ENCODE data around the gene PGLYRP4.

PGLYRP4 gene

DNA sequence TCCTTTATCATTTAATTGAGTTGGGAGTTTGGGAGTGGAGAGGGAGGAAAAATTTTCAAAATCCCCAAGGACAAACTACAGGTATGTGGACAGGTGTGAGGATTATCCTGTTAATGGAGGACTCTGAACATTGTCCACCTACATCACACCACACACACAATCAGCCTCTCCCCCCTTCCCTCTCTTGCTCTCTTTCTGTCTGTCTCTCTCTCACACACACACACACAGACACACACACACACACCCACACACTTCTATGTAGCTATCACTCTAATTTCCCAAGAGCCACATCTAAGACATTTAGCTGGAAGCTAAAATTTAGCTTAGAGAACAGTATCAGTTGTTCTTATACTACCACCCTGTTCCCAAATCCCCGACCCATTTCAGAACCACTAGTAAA is 40.8 kb upstream of the PGLYRP4 start:
- H3K27ac Mint-ChIP-seq: no peak overlapping the region

DNA sequence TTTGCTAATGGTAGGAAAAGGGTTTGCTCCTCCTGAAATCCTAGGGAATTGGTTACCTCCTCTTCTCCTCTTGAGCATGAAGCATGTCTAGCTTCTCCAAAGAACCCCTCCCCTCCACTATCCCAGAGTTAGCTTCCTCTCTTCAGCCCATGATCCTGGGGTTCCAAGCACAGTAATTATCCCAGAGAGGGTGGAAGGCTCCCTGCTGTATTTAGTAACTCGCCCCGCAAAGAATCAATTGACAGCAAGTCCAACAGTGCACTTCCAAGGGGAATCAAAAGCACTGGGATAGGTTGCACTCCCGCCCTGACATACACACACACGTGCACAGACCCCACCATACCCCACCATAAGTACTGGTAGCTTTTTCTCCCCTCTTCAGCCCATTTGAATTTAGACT is 39.1 kb upstream of the PGLYRP4 start:
- H3K4me1 Mint-ChIP-seq: peaks cover 2% of the 10 kb centered on the region
- no peak overlapping the region for H3K27ac Mint-ChIP-seq

More for the DNA sequence above, 40.8 kb upstream of the PGLYRP4 start:
- no peaks in the 10 kb centered on the region for H3K36me3 Mint-ChIP-seq (ENCODE audit: low read depth)
- H3K4me3 Mint-ChIP-seq: no peak overlapping the region
- peaks cover 10% of the 10 kb centered on the region for H3K27me3 Mint-ChIP-seq
- DNase-seq: no peak
- H3K4me1 Mint-ChIP-seq: peaks cover 2% of the 10 kb centered on the region
- no peaks in the 10 kb centered on the region for H3K9me3 Mint-ChIP-seq
- ATAC-seq: no peak

GRCh38 chr1:153387001-153387400 is 38.4 kb upstream of the PGLYRP4 start:
- DNase-seq (no peak), ATAC-seq (no peak)
- Mint-ChIP-seq H3K36me3 (ENCODE audit: low read depth) (no peaks in the 10 kb centered on the region), H3K27me3 (peaks cover 8% of the 10 kb centered on the region), H3K27ac (no peak overlapping the region), H3K9me3 (peaks cover 7% of the 10 kb centered on the region), H3K4me1 (peaks cover 2% of the 10 kb centered on the region), H3K4me3 (no peak overlapping the region)

More for the DNA sequence above, 39.1 kb upstream of the PGLYRP4 start:
- no peak overlapping the region for H3K4me3 Mint-ChIP-seq
- DNase-seq (no peak), ATAC-seq (no peak)
- no peaks in the 10 kb centered on the region for H3K9me3 Mint-ChIP-seq
- no peaks in the 10 kb centered on the region for H3K36me3 Mint-ChIP-seq (ENCODE audit: low read depth)
- peaks cover 8% of the 10 kb centered on the region for H3K27me3 Mint-ChIP-seq

DNA sequence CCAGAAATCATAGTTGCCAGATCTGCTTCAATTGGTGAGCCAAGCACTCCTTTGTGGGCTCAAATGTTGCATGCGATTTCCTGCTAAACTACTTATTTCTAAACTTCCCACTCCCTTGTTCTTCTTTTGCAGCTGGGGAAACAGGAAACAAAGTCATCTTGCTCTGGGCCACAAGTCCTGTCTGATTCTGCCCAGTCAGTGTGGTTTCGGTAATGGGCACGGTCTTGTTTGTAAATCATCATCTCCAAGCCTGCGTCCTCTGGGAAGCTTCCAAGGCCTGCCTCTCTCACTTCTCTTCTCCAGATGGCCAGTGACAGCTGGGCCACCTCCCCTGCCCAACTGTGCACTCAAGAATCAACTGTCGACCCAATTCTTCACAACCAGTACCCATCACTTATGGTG is 37.9 kb upstream of the PGLYRP4 start:
- peaks cover 10% of the 10 kb centered on the region for H3K27me3 Mint-ChIP-seq
- H3K36me3 Mint-ChIP-seq (ENCODE audit: low read depth): no peaks in the 10 kb centered on the region
- ATAC-seq (no peak), DNase-seq (no peak)
- H3K4me3 Mint-ChIP-seq: no peak overlapping the region
- H3K4me1 Mint-ChIP-seq: peaks cover 2% of the 10 kb centered on the region
- H3K27ac Mint-ChIP-seq: no peak overlapping the region
- H3K9me3 Mint-ChIP-seq: peaks cover 11% of the 10 kb centered on the region

- Mint-ChIP-seq H3K9me3 (peaks cover 18% of the 10 kb centered on the region), H3K27ac (no peak overlapping the region), H3K36me3 (ENCODE audit: low read depth) (no peaks in the 10 kb centered on the region), H3K4me1 (peaks cover 2% of the 10 kb centered on the region), H3K4me3 (no peak overlapping the region), H3K27me3 (peaks cover 15% of the 10 kb centered on the region)
- ATAC-seq (no peak), DNase-seq (no peak)
Observed at GRCh38 chr1:153384958-153385580, 36.4 kb upstream of the PGLYRP4 start.

GRCh38 chr1:153380711-153381110 is 32.1 kb upstream of the PGLYRP4 start:
- H3K4me3 Mint-ChIP-seq: no peak overlapping the region
- H3K27me3 Mint-ChIP-seq: peaks cover 13% of the 10 kb centered on the region
- H3K9me3 Mint-ChIP-seq: peaks cover 18% of the 10 kb centered on the region
- H3K27ac Mint-ChIP-seq: no peak overlapping the region
- ATAC-seq (no peak), DNase-seq (no peak)
- H3K4me1 Mint-ChIP-seq: no peaks in the 10 kb centered on the region
- H3K36me3 Mint-ChIP-seq (ENCODE audit: low read depth): peaks cover 2% of the 10 kb centered on the region

GRCh38 chr1:153379591-153379990 is 30.9 kb upstream of the PGLYRP4 start:
- Mint-ChIP-seq H3K27ac (no peak overlapping the region), H3K4me3 (no peak overlapping the region), H3K36me3 (ENCODE audit: low read depth) (peaks cover 2% of the 10 kb centered on the region), H3K9me3 (peaks cover 18% of the 10 kb centered on the region), H3K27me3 (peaks cover 14% of the 10 kb centered on the region), H3K4me1 (no peaks in the 10 kb centered on the region)
- DNase-seq (no peak), ATAC-seq (no peak)

DNA sequence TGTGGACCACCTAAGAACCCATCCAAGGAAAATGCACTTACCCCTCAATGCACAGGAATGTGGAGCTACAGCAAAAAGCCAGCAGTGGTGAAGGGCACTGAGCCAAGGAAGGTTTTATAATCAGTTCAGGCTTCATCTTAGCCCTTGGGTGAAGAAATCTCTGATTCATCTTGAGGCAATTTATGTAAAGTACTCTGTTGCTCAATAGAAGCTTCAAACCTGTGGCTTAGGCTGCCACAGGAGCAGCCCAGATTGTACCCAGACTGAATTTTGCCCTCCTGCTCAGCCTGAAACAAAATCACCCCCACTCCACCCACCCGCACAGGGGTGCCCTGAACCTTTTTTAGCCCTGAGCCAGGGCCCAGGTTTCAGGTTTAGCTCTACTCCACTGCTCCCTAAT is 26.9 kb upstream of the PGLYRP4 start, which contains the start of gene S100A12:
Gene S100A12 (minus strand): TSS at position 111 of the 400 bp plus-strand sequence. CDS start 1,029 bp downstream, outside the sequence.
- Mint-ChIP-seq H3K27ac (no peak within 1 kb of the TSS), H3K4me1 (no peaks in the 10 kb centered on the region), H3K9me3 (no peaks in the 10 kb centered on the region), H3K27me3 (peaks cover 13% of the 10 kb centered on the region), H3K4me3 (no peak within 1 kb of the TSS), H3K36me3 (ENCODE audit: low read depth) (peaks cover 2% of the 10 kb centered on the region)
- no peak for ATAC-seq
- DNase-seq: no peak

DNA sequence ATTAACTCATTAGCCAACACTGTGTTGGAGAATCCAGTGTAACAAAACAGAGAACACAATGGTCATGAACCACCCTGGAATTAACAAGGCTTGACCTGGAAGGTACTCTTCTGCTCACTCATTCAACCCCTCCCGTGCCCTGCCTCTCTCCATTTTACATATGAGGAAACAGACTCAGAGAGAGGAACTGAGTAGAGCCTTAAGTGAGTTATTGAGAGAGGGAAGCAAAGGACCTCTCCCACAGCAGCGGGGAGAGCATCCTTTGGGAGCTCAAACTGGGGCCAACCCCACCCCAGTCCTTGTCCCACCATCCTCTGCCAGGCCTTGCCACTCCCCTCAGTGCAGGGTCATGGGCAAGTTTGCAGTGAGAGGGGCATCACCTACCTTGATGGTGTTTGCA is 25.4 kb upstream of the PGLYRP4 start:
- no peak overlapping the region for H3K4me3 Mint-ChIP-seq
- ATAC-seq (no peak), DNase-seq (no peak)
- H3K36me3 Mint-ChIP-seq (ENCODE audit: low read depth): no peaks in the 10 kb centered on the region
- peaks cover 18% of the 10 kb centered on the region for H3K27me3 Mint-ChIP-seq
- no peak overlapping the region for H3K27ac Mint-ChIP-seq
- H3K4me1 Mint-ChIP-seq: no peaks in the 10 kb centered on the region
- H3K9me3 Mint-ChIP-seq: no peaks in the 10 kb centered on the region

GRCh38 chr1:153372571-153372970 is 23.9 kb upstream of the PGLYRP4 start:
- ATAC-seq (no peak), DNase-seq (no peak)
- Mint-ChIP-seq H3K9me3 (no peaks in the 10 kb centered on the region), H3K27ac (no peak overlapping the region), H3K36me3 (ENCODE audit: low read depth) (no peaks in the 10 kb centered on the region), H3K4me3 (no peak overlapping the region), H3K4me1 (no peaks in the 10 kb centered on the region), H3K27me3 (peaks cover 13% of the 10 kb centered on the region)

GRCh38 chr1:153371231-153371630 is 22.6 kb upstream of the PGLYRP4 start:
- no peaks in the 10 kb centered on the region for H3K36me3 Mint-ChIP-seq (ENCODE audit: low read depth)
- H3K27me3 Mint-ChIP-seq: peaks cover 13% of the 10 kb centered on the region
- no peak for DNase-seq
- no peaks in the 10 kb centered on the region for H3K4me1 Mint-ChIP-seq
- no peaks in the 10 kb centered on the region for H3K9me3 Mint-ChIP-seq
- no peak for ATAC-seq
- no peak overlapping the region for H3K27ac Mint-ChIP-seq
- no peak overlapping the region for H3K4me3 Mint-ChIP-seq

- H3K27me3 Mint-ChIP-seq: peaks cover 13% of the 10 kb centered on the region
- H3K36me3 Mint-ChIP-seq (ENCODE audit: low read depth): no peaks in the 10 kb centered on the region
Observed at GRCh38 chr1:153370146-153370545, 21.5 kb upstream of the PGLYRP4 start.

GRCh38 chr1:153368495-153368894 is 19.9 kb upstream of the PGLYRP4 start:
- Mint-ChIP-seq H3K27ac (no peak overlapping the region), H3K4me1 (no peaks in the 10 kb centered on the region), H3K9me3 (no peaks in the 10 kb centered on the region), H3K27me3 (peaks cover 14% of the 10 kb centered on the region), H3K4me3 (no peak overlapping the region), H3K36me3 (ENCODE audit: low read depth) (no peaks in the 10 kb centered on the region)
- ATAC-seq (no peak), DNase-seq (no peak)

More at GRCh38 chr1:153370146-153370545, 21.5 kb upstream of the PGLYRP4 start:
- H3K9me3 Mint-ChIP-seq: no peaks in the 10 kb centered on the region
- DNase-seq (no peak), ATAC-seq (no peak)
- H3K4me1 Mint-ChIP-seq: no peaks in the 10 kb centered on the region
- no peak overlapping the region for H3K4me3 Mint-ChIP-seq
- no peak overlapping the region for H3K27ac Mint-ChIP-seq

DNA sequence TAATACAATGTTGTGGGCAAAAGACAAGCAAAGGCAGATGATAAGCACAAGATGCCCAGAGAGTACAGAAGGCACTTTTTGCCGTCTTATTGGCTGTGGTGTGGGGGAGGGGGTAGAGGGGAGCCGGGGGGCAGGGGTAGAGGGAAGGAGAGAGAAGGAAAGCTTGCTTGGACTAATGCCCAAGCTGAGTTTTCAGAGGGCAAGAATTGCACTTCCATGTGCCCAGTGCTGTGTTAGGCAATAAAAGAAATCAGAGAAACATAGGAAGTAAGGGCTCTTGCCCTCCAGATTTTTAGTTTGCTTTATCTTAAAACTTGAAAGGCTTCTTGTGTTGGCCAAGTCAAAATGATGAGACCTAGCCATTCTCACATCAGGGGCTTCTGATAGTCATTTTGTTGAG is 18.4 kb upstream of the PGLYRP4 start:
- Mint-ChIP-seq H3K4me1 (no peaks in the 10 kb centered on the region), H3K27ac (no peak overlapping the region)

GRCh38 chr1:153366261-153366660 is 17.6 kb upstream of the PGLYRP4 start:
- H3K4me3 Mint-ChIP-seq: no peak overlapping the region
- ATAC-seq (no peak), DNase-seq (no peak)
- H3K4me1 Mint-ChIP-seq: no peaks in the 10 kb centered on the region
- no peaks in the 10 kb centered on the region for H3K9me3 Mint-ChIP-seq
- no peaks in the 10 kb centered on the region for H3K36me3 Mint-ChIP-seq (ENCODE audit: low read depth)
- H3K27me3 Mint-ChIP-seq: peaks cover 9% of the 10 kb centered on the region
- no peak overlapping the region for H3K27ac Mint-ChIP-seq

More for the DNA sequence above, 18.4 kb upstream of the PGLYRP4 start:
- DNase-seq: no peak
- Mint-ChIP-seq H3K27me3 (peaks cover 12% of the 10 kb centered on the region), H3K9me3 (no peaks in the 10 kb centered on the region), H3K4me3 (no peak overlapping the region), H3K36me3 (ENCODE audit: low read depth) (no peaks in the 10 kb centered on the region)
- no peak for ATAC-seq

DNA sequence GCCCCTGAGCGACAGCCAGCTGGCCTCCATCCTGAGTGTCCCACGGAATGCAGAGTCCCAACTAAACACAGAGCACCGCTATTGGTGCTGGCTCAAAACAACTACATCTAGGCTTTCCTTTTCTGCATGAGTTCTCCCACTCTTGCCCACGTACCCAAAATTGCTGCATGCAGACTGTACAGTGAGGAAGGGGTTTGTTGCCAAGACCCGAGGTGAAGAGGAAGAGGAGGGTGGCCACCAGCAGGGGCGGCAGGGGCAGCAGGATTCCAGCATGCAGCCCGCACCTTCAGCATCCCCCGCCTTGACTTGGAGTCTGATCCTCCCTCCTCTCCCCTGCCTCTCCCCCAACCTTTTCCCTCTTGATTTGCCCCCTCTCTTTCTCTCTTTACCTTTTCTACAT is 17.1 kb upstream of the PGLYRP4 start:
- Mint-ChIP-seq H3K36me3 (ENCODE audit: low read depth) (no peaks in the 10 kb centered on the region), H3K4me3 (no peak overlapping the region), H3K27ac (no peak overlapping the region), H3K4me1 (no peaks in the 10 kb centered on the region), H3K27me3 (peaks cover 9% of the 10 kb centered on the region), H3K9me3 (no peaks in the 10 kb centered on the region)
- ATAC-seq (no peak), DNase-seq (no peak)
